ENCODE measurements around the gene ZNF726.
"Not testable (repeated sequence)": the region's sequence is repeated elsewhere in the genome, so short reads cannot be mapped to it uniquely, and the experiment has no call there.

The ZNF726 gene

GRCh38 chr19:23914402-23915286, at the start of gene ZNF726:
Gene ZNF726 (plus strand): TSS chr19:23914886. CDS start chr19:23914995, 109 bp downstream.
- DNase-seq (ENCODE audit: low spot score), result peak; percentile 82
- no peak for TF ChIP-seq CTCF (IDR thresholded peaks at IDR 0.05; ENCODE audit: extremely low read depth, missing control alignments)

GRCh38 chr19:23867895-23868294, 46.8 kb upstream of the ZNF726 start:
- TF ChIP-seq CTCF (IDR thresholded peaks at IDR 0.05; ENCODE audit: extremely low read depth, missing control alignments), result no peak
- DNase-seq (ENCODE audit: low spot score), result no peak

DNA sequence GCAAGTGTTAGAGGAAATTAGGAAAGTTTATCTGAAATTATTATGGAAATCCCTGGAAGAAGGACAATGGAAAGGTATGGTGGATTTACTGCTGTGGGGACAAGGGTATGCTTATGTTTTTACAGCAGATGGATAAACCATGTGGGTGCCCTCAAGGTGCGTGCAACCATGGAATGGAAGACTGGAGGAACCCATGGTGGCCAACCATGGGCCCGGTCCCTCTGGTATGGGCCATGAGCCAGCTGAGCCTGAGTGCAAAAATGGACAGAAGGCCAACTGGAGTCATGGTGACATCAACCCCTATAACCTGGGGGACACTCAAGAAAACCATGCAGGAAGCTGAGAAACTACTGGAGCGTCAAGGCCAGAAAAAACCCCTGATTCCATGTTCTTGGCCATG, 46.1 kb upstream of the ZNF726 start:
- no peak for DNase-seq (ENCODE audit: low spot score)
- no peak for TF ChIP-seq CTCF (IDR thresholded peaks at IDR 0.05; ENCODE audit: extremely low read depth, missing control alignments)

- no peak for DNase-seq (ENCODE audit: low spot score)
- TF ChIP-seq CTCF (IDR thresholded peaks at IDR 0.05; ENCODE audit: extremely low read depth, missing control alignments), result no peak
Measured at GRCh38 chr19:23872282-23872919, 42.3 kb upstream of the ZNF726 start.

DNA sequence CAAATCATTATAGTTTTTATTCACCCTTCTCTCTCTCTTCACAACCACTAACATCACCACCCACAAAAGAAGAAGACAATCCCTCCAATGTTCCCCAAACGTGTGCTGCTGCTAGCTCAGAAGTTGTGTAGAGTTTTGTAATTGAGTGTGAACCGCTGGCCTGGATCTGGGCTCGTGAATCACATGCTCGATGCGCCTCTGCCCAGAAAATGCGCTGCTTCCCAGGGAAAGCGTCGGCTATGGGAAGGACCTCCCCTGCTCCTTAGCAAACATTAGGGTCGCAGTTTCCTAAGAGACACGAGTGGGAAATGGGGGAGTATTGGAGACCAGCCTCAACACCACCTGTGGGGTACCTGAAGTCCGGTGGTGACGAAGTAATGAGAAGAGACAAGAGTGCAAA, 38.4 kb upstream of the ZNF726 start:
- no peak for TF ChIP-seq CTCF (IDR thresholded peaks at IDR 0.05; ENCODE audit: extremely low read depth, missing control alignments)
- no peak for DNase-seq (ENCODE audit: low spot score)

GRCh38 chr19:23876756-23877155, 37.9 kb upstream of the ZNF726 start:
- DNase-seq (ENCODE audit: low spot score), result not testable (repeated sequence)

GRCh38 chr19:23882493-23882892, 32.2 kb upstream of the ZNF726 start:
- TF ChIP-seq CTCF (IDR thresholded peaks at IDR 0.05; ENCODE audit: extremely low read depth, missing control alignments), result no peak
- DNase-seq (ENCODE audit: low spot score), result no peak
